ENCODE results near the gene TRPM7.
"Not testable (repeated sequence)": the region's sequence is repeated elsewhere in the genome, so short reads cannot be mapped to it uniquely, and the experiment has no call there.

TRPM7 gene, protein sequence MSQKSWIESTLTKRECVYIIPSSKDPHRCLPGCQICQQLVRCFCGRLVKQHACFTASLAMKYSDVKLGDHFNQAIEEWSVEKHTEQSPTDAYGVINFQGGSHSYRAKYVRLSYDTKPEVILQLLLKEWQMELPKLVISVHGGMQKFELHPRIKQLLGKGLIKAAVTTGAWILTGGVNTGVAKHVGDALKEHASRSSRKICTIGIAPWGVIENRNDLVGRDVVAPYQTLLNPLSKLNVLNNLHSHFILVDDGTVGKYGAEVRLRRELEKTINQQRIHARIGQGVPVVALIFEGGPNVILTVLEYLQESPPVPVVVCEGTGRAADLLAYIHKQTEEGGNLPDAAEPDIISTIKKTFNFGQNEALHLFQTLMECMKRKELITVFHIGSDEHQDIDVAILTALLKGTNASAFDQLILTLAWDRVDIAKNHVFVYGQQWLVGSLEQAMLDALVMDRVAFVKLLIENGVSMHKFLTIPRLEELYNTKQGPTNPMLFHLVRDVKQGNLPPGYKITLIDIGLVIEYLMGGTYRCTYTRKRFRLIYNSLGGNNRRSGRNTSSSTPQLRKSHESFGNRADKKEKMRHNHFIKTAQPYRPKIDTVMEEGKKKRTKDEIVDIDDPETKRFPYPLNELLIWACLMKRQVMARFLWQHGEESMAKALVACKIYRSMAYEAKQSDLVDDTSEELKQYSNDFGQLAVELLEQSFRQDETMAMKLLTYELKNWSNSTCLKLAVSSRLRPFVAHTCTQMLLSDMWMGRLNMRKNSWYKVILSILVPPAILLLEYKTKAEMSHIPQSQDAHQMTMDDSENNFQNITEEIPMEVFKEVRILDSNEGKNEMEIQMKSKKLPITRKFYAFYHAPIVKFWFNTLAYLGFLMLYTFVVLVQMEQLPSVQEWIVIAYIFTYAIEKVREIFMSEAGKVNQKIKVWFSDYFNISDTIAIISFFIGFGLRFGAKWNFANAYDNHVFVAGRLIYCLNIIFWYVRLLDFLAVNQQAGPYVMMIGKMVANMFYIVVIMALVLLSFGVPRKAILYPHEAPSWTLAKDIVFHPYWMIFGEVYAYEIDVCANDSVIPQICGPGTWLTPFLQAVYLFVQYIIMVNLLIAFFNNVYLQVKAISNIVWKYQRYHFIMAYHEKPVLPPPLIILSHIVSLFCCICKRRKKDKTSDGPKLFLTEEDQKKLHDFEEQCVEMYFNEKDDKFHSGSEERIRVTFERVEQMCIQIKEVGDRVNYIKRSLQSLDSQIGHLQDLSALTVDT (N-terminal part only)

GRCh38 chr15:50686469-50687301 is at the start of gene TRPM7:
Gene TRPM7 (minus strand): TSS chr15:50686797. CDS start chr15:50686533, 264 bp downstream.
- DNase-seq: peak; percentile 35 to 90 (median 74)

- DNase-seq: no peak
Measured at GRCh38 chr15:50735156-50735555, 48.6 kb upstream of the TRPM7 start.

DNA sequence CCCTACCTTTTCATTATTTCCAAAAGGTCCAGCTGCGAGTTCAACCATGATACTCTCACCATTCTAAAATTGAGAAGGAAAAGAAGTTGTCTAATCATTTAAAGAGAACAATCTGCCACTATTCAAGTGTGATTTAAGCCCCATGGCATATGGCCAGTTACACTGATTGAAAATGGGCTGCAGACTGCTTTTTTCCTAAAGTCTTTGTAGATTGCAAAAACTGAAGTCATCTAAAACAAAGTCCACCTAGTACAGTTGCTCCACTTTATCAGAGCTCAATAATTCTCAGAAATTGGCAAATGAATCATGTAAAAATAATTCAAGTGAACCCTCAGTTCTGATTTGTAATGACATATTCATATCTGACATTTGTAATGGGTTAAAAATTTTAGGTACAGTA is 39.7 kb upstream of the TRPM7 start:
- no peak for DNase-seq

DNA sequence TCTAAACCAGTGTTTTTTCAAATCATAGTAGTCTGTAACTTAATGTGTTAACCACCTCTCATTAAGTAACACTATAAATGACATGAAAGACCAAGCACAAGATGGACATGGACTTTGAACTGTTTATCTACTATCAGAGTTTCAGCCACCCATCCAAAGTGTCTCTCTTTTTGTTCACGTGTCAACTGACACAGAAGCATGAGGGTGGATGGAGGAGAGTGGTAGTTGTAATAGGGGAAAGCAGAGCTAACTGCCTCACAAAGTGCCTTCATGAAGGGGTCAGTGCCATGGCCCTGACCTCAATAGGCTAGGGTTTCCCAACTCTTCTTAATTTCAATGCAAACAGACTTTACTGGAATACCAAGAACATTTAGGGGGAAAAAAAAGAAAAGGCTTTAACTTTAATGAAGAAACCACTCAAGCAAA is 32.1 kb upstream of the TRPM7 start:
- no peak for DNase-seq

DNA sequence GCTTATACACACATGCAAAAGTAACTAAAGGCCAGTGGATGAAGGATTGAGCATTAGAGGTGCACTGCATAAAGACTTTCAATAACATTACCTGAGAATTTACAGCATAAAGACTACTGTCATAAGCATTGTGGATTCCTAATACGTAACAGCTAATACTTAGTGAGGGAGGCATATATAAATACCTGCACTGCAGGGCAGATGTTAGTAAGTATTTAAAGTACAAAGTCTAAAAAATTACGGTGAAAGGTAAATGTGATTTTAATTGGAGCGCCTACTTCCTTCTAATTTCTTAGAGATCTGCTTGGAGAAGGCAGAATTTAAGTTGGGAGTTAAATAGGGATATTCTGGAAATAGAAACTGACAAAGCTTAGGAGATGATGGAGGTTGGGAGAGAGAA is 25.4 kb upstream of the TRPM7 start:
- DNase-seq: no peak

DNA sequence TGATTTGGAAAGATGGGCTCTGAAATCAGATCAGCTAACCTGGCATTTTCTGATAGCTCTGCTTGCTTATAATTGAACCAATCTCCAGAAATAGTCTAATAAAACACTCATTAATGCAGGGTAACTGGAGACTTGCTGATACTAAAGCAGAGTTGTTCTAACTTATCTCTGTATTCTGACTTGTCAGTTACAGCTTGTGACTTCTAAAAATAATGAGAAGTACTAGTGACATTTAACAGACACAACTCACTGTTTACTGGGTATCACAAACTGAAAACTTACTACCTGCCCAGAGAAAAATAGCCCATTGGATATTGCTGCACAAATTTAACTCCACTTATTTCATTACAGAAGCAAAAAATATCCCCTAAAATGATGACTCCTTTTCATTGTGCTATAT is 24.0 kb upstream of the TRPM7 start:
- DNase-seq: no peak

DNA sequence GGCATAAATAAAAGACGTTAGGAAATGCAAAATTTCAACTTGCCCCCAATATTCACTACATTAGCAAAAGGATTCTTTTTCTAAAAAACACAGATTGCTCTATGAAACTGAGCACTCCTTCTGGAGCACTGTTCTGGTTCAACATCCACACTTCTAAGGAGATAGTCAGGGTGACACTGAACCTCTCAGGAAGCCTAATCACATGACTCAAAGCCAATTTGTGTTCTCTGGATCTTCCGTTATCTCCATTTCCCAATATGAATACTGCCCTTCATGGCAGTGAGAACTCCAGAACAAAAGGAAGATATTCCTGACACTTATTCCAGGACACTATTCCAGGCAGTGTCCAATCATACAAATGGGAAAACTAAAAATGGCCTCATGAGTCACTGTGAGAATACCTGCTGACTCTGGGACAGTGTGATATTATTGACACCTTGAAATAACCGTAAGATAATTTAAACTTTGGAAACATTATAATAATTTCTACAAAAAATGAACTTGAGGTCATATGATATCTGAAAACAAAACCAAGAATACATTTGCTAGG is 21.4 kb upstream of the TRPM7 start:
- DNase-seq: no peak

- no peak for DNase-seq
Measured at GRCh38 chr15:50702762-50703334, 16.3 kb upstream of the TRPM7 start.

DNA sequence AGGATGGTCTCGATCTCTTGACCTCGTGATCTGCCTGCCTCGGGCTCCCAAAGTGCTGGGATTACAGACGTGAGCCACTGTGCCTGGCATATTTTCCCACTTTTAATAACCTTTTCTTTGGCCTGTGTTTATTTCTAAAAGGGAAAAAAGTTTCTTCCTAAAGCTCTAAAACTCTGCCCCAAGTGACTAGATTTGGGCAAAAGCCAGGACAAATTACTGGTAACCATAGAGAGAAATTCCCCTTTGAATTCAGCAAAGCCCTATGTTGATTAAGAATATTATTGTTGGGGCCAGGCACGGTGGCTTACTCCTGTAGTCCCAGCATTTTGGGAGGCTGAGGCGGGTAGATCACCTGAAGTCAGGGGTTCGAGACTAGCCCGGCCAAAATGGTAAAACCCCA is 11.5 kb upstream of the TRPM7 start:
- DNase-seq: no peak

DNA sequence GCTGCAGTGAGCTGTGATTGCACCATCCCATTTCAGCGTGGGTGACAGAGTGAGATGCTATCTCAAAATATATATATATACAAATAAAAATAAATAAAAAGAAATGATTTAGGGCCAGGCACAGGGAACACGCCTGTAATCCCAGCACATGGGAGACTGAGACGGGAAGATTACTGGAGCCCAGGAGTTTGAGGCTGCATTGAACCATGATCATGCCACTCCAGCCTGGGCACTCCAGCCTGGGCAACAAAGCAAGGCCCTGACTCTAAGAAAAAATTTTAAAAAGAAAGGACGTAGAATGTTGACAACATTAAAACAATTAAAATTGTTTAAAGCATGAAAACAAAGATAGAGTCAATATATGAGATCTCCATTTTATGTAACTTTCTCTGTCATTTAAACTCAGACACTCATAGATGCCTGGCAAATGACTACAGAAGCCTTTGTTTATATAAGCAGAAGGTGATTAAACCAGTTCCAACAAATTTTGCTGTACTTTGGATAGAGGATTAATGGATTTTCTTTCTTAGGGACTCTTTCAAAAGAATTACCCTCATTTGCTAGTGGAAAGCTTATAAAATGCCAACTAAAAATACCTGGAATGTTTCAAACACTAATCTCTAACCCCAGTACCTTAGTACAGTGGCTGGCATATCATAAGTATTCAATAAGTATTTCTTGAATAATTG is 10.7 kb upstream of the TRPM7 start:
- DNase-seq: no peak

- DNase-seq: not testable (repeated sequence)
Measured at GRCh38 chr15:50694634-50695165, 8.1 kb upstream of the TRPM7 start.

GRCh38 chr15:50687302-50687902 is 805 bp upstream of the TRPM7 start:
- no peak for DNase-seq

DNA sequence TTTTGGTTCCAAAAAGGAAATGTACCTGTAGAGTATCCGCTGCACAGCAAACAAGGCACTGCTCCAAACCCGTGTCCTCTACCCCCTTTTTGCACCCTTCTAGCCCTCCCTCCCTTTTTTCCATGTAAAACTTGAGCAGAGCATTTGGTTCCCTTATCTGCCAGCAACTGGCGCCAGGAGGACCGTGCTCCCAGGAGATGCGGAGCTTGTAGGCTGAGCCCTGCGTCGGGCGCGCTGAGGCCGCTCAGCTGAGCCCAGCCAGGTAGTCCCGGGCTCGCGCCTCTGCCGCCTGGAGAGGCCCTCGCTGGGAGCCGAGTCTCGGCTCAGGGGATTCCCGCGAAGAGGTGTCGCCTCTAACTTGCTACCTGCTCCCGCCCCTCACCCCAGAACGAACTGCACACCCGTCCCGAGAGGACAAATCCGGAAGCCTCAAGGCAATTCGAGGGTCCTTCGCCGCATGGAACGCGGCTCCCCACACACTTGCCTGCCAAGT is 575 bp downstream of the TRPM7 start:
- peak in 26 of 56 donors; percentile 23 to 80 (median 52) for DNase-seq

- no peak for DNase-seq
Measured at GRCh38 chr15:50685191-50685975, 1.2 kb downstream of the TRPM7 start.

DNA sequence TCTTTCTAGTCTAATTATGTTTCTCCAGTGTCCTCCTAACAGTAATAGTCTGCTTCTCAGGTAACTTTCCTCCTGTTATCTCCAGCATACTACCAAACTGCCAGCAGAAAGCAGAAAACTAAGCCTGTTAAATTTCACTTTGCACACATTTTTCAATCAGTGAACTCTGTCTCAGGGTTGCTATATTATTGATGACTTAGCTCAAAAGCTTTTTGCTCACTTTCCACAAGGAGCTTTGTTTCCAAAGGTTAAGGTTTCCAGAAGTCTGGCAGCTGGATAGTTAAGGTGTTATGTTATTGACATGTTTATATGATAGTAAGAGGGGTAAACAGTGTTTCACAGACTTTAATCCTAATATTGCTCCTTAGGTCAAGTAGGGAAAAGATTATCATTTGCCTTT is 5.1 kb downstream of the TRPM7 start:
- no peak for DNase-seq

GRCh38 chr15:50676799-50677483 is 9.7 kb downstream of the TRPM7 start:
- DNase-seq: no peak
